GM12864 (cell line): ENCODE results near the gene CRYGN.

ENCODE experiments used
- DNase-seq: peaks from one replicate; pipeline ENCODE4 v3.0.0-alpha.2; 2011; ENCODE audit warnings: low read depth
- H3K4me3 ChIP-seq: 2 replicates; pipeline ENCODE4 v1.5.1; 2011; ENCODE audit warnings: mild to moderate bottlenecking, low read depth, low read length, control low read depth
- TF ChIP-seq, protein P1 (sequence below): IDR thresholded peaks from 2 replicates; pipeline ENCODE4 v1.5.1; 2011; ENCODE audit warnings: low read depth, mild to moderate bottlenecking, moderate library complexity, low read length, control low read depth, inconsistent platforms; ENCODE audit errors: missing control alignments

CRYGN gene

GRCh38 chr7:151483711-151483983 is 43.7 kb upstream of the CRYGN start:
- DNase-seq = no peak
- H3K4me3 ChIP-seq = no peak overlapping the region

GRCh38 chr7:151482883-151483710 is 43.2 kb upstream of the CRYGN start:
- no peak overlapping the region for H3K4me3 ChIP-seq
- no peak for DNase-seq
- TF ChIP-seq, protein P1, sequence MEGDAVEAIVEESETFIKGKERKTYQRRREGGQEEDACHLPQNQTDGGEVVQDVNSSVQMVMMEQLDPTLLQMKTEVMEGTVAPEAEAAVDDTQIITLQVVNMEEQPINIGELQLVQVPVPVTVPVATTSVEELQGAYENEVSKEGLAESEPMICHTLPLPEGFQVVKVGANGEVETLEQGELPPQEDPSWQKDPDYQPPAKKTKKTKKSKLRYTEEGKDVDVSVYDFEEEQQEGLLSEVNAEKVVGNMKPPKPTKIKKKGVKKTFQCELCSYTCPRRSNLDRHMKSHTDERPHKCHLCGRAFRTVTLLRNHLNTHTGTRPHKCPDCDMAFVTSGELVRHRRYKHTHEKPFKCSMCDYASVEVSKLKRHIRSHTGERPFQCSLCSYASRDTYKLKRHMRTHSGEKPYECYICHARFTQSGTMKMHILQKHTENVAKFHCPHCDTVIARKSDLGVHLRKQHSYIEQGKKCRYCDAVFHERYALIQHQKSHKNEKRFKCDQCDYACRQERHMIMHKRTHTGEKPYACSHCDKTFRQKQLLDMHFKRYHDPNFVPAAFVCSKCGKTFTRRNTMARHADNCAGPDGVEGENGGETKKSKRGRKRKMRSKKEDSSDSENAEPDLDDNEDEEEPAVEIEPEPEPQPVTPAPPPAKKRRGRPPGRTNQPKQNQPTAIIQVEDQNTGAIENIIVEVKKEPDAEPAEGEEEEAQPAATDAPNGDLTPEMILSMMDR = no peak

More at GRCh38 chr7:151483711-151483983, 43.7 kb upstream of the CRYGN start:
- TF ChIP-seq, protein P1 = no peak

DNA sequence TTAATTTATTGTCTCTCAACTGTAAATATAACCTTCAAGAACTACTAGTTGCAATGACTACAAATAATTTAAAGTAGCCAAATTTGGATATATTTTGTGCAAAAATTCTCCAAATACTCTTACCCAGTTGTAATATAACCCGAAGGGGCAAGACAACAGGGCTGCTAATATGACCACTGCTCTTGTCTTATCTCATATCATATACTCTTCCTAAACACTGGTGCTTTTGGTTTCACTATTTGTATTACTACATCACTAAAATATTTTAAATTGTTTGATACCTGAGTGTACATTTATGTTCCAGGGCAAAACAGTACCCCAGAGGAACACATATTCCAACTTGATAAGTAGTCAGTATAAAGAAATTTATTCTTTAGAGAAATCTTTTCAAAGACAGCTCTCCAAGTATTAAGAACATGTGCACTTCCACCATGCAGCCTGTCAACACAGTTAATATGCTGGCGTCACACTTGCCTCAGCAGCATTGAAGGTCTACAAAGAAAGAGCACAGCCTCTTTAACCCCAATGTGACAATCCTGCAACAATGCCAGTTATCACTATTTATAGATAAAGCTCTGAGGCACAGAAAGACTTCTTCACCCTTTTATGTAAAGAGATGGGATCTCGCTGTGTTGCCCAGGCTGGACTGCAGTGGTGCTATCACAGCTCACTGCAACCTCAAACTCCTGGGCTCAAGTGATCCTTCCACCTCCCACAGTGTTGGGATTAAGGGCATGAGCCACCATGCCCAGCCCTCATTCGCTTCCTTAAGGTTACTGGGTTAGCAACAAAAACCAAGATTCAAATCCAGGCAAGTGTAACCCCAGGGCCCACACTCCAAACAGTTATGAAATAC is 41.9 kb upstream of the CRYGN start:
- TF ChIP-seq, protein P1 = no peak
- H3K4me3 ChIP-seq = no peak overlapping the region
- no peak for DNase-seq

DNA sequence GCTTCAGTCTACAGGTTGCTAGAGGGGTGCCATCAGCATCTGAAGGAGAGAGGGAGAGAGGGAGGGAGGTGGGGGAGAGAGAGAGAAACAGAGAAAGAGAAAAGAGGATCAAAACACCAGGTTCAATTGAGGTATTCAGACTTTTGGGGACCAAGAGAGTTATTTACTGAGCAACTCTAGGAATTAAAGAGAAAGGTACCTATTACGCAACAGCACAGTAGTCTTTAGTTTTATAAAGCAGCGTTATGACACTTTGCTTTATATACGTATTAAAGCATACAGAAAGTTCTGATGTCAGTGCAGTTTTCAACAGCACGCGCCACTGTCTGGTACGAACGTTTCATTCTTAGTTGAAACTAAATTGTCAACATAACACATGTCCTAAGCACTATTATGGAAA is 37.9 kb upstream of the CRYGN start:
- TF ChIP-seq, protein P1 = no peak
- DNase-seq = no peak
- H3K4me3 ChIP-seq = no peak overlapping the region

DNA sequence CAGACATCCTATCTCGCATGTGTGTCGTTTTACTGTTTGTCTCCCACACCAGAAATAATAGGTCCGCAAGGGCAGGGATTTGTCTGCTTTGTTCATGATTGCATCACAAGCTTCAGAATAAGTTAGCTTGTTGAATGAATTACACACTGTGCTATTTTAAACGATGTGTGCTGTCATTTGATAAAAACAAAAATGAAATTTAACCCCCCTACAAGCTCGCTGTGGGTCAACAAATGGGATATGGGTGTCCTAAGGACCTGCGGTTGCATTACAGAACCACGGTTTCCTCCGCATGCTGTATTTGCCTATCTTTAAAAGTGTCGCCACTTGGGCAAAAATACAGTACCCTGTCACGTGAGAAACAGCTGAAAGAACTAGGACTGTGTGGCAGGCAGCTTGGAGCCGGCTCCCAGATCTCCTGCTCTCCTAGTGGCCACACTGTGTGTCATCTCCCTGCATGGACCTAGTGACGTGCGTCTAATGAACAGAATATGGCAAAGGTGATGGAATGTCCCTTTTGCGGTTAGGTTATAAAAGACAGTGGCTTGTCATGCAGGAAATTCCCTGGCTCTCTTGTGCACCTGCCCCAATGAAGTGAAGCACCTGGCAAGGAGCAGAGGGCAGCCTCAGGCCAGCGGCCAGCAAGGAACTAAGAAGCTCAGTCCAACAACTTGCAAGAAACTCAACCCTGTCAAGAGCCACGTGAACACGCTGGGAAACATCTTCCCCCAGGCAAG is 32.9 kb upstream of the CRYGN start:
- peak; percentile 56 for DNase-seq
- H3K4me3 ChIP-seq = peak overlapping the region; percentile 29
- TF ChIP-seq, protein P1 = peak; percentile 15

- no peak overlapping the region for H3K4me3 ChIP-seq
- DNase-seq = no peak
- TF ChIP-seq, protein P1 = no peak
Measured at GRCh38 chr7:151470711-151471110, 30.8 kb upstream of the CRYGN start.
